Fibroblast of skin of left quadriceps (primary cell): ENCODE measurements around the gene COPG2.
A peak's percentile ranks its signal among the peaks of the same experiment; 100 is the strongest.
"Not testable (repeated sequence)": the region's sequence is repeated elsewhere in the genome, so short reads cannot be mapped to it uniquely, and the experiment has no call there.

Experiments used
- DNase-seq, 2 experiments: peaks; one replicate each; pipeline ENCODE4 v3.0.0-alpha.2; 2013; ENCODE audit warnings: low read depth in 2 of 2

The COPG2 gene

GRCh38 chr7:130650611-130651120 lies 17.9 kb downstream of the COPG2 start:
- DNase-seq = no peak

DNA sequence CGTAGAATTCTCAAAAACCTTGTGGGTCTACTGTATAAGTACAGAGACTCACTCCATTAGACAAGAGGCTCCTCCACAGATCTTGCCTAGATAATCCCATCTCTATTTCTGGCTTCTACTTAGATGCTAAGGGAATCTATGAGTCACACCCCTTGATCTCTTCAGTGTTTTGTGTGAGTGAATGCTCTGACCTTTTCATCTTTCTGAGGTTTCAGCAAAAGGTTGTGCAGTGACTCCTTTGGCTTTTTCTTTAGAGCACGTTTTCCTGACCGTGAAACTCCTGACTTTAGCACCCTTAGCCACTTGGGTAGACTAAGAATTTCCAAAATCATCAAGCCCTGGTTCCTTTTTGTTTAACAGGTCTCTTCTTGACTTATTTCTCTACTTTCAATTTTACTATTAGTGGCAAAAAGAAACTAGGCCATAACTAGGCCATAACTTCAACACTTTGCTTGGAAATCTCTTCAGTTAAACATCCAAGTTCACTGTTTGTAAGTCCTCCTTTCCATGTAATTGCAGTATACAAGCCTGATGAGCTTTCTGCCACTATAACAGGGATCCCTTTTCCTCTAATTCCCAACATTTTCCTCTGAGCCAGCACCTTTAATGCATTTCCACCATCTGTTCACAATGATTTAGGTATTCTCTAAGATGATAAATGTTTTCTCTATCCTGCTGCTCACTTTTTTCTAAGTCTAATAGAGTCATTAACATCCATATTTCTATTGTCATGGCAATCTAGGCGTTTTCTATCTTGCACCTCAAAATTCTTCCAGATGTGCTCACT lies 19.4 kb downstream of the COPG2 start:
- DNase-seq = peak; percentile 16 to 28

GRCh38 chr7:130648580-130648979 lies 20.0 kb downstream of the COPG2 start:
- no peak for DNase-seq

DNA sequence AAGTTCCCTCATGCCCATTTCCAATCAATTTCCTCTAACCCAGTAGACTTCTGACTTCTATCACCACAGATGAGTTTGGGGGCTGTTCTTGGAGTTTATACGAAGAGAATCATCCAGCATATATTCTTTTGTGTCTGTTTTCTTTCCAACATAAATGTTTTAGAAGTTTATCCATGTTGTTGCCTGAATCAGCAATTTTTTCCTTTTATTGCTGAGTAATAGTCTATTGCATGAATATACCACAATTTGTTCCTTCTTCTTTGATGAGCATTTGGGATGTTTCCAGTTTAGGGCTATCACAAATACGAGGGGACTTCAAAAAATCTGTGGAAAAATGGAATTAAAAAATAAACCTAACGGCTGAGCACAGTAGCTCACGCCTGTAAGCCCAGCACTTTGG lies 26.2 kb downstream of the COPG2 start:
- no peak for DNase-seq

- no peak for DNase-seq
Measured at GRCh38 chr7:130641497-130641896, 27.1 kb downstream of the COPG2 start.

GRCh38 chr7:130641040-130641439 lies 27.5 kb downstream of the COPG2 start:
- DNase-seq = no peak

- DNase-seq = no peak
Measured at GRCh38 chr7:130639388-130639787, 29.2 kb downstream of the COPG2 start.

DNA sequence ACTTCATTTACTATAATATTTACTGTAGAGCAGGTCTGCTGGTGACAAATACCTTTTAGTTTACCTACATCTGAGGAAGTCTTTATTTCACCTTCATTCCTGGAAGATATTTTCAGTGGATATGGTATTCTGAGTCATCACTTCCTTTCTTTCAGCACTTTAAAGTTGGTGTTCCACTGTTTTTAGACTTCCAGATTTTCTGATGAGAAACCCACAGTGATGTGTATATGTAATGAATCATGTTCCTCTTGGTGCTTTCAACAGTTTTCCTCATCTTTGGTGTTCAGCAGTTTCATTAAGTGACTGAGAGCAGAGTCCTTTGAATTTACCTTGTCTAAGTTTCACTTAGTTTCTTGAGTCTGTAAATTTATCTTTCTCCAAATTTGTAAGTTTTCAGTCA lies 36.4 kb downstream of the COPG2 start:
- peak; percentile 14 to 15 for DNase-seq

DNA sequence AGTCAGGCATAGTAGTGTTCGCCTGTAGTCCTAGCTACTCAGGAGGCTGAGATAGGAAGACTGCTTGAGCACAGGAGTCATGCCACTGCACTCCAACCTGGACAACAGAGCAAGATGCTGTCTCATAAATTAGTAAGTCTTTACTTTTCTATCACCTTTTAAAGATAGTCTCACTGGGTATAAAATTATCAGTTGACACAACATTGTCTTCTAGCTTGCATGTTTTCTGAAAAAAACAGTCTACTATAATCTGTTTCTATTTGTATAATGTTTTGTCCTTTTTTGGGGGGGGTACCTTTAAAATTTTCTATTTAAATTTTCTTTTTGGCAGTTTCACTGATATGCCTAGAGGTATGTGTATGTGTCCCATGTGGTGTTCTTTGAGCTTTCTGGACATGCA lies 39.6 kb downstream of the COPG2 start:
- DNase-seq = no peak

DNA sequence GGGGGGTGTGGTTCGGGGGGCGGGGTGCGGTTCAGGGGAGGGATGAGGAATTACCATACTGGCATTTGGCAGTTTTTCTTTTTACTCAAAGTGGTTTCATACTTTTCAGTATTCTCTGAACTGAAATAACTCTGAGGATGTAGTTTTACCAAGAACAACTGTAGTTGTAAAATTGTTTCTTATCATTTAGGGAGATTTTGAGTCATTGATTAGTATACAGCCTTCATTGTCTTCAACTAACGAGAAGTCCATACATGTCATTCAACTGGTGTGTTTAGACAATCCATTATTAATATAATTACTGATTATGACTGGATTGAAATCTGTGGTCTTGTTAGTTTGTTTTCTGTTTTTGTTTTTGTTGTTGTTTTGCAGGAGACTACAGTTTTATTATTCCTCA lies 40.8 kb downstream of the COPG2 start:
- no peak for DNase-seq

DNA sequence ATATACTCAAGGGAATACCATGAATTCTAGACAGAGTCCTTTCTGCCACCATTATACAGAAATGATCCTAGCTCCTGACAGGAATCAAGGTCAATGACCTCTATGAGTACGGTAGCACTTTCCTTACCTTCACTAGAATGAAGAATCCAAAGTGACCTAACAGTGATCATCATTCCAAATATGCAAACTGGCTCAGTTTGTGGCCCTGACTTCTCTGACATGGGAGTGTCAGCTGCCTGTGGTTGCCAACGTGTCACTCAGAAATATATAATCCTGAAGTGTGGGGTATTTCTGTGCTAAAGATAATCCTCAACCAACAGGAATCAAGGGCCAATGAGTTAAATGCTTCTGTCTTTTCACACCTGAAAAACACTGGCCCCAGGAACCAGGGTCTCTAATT lies 45.7 kb downstream of the COPG2 start:
- DNase-seq = no peak

DNA sequence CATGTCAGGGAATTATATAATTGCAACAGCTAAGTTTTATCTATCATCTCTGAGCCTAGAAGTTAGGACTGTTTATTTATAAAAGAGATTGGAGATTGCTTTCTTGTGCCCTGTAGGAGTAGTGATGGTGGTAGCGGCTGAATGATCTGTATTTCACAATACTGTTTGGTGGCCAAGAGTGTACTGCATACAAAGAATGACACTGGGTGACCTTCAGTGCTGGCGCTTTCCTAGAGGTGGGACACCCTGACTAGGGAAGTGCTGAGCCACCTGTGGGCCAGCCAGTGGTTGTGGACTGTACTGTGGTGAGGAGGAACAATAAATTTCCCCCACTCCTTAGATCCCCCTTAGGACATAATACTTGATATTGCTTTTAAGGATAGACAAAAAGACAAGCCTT lies 53.0 kb downstream of the COPG2 start:
- no peak for DNase-seq

- no peak for DNase-seq
Measured at GRCh38 chr7:130614449-130614848, 54.1 kb downstream of the COPG2 start.

GRCh38 chr7:130611218-130611617 lies 57.3 kb downstream of the COPG2 start:
- DNase-seq = no peak

DNA sequence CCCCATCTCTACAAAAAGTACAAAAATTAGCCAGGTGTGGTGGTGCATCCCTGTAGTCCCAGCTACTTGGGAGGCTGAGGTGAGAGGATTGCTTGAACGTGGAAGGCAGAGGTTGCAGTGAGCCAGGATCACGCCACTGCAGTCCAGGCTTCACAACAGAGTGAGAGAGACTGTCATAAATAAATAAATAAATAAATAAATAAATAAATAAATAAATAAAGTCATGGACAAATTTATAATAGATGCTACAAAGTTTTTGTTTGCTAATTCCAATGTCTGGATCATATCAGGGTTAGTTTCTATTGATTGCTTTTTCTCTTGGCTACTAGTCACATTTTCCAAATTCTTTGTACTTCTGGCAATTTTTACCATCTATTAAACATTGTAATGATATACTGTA lies 61.5 kb downstream of the COPG2 start:
- DNase-seq = not testable (repeated sequence)

DNA sequence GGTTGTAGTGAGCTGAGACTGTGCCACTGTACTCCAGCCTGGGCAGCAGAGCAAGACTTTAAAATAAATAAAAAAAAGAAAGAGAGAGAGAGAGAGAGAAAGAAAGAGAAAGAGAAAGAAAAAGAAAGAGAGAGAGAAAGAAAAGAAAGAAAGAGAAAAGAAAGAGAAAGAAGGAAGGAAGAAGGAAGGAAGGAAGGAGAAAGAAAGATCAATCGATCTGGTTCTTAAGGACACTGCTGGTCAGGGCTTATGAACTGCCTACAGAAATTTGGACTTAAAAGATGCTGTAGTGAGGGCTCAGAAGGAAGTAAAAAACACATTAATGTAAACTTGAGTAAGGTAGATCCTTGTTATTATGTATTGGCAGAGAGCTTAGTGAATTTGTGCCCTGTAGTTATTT lies 62.4 kb downstream of the COPG2 start:
- DNase-seq = no peak

DNA sequence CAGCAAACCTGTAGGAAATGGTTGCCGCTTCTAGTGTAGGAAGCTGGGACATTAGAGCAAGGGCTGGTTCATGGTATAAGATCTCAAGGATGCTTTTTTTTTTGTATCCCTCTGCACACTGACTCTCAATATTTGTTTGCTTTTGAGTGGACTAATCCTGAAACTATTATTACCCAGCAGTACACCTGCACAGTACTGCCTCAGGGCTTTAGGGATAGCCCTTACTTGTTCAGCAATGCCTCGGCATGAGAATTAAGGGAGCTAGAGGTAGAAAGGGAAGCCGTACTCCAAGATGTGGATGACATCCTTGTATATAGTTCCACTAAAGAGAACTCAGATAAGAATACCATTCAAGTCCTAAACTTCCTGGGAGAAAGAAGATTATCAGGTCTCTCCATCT lies 70.5 kb downstream of the COPG2 start:
- no peak for DNase-seq

GRCh38 chr7:130595986-130596385 lies 72.6 kb downstream of the COPG2 start:
- no peak for DNase-seq

DNA sequence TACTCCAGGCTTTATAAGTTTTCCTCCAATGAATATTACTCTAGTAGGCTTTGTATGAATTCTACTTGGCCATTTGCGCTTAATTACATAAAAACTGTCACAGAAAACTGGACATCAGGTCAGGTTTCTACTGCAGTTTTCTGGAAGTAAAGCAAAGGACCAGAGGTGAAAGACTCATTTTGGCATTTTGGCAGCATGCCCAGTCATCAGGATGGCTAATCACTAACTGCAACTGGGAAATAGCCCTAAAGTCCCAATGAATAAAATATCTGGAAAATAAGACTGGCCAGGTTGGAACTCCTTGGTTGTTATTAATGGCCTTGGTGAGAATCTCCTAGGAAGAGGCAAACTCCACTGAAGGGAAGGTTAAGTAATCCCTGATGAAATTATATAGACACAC lies 75.5 kb downstream of the COPG2 start:
- DNase-seq = no peak

DNA sequence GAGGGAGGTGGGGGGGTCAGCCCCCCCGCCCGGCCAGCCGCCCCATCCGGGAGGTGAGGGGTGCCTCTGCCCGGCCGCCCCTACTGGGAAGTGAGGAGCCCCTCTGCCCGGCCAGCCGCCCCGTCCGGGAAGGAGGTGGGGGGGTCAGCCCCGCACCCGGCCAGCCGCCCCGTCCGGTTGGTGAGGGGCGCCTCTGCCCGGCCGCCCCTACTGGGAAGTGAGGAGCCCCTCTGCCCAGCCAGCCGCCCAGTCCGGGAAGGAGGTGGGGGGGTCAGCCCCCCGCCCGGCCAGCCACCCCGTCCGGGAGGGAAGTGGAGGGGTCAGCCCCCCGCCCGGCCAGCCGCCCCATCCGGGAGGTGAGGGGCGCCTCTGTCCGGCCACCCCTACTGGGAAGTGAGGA lies 77.1 kb downstream of the COPG2 start:
- not testable (repeated sequence) for DNase-seq

GRCh38 chr7:130585932-130586331 lies 82.6 kb downstream of the COPG2 start:
- not testable (repeated sequence) for DNase-seq

DNA sequence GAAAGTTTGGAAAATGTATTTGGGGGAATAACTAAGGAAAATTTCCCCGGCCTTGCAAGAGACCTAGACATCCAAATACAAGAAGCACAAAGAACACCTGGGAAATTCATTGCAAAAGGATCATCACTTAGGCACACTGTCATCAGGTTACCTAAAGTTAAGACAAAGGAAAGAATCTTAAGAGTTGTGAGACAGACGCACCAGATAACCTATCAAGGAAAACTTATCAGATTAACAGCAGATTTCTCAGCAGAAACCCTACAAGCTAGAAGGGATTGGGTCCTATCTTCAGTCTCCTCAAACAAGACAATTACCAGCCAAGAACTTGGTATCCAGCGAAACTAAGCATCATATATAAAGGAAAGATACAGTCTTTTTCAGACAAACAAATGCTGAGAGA lies 93.4 kb downstream of the COPG2 start:
- DNase-seq = not testable (repeated sequence)

DNA sequence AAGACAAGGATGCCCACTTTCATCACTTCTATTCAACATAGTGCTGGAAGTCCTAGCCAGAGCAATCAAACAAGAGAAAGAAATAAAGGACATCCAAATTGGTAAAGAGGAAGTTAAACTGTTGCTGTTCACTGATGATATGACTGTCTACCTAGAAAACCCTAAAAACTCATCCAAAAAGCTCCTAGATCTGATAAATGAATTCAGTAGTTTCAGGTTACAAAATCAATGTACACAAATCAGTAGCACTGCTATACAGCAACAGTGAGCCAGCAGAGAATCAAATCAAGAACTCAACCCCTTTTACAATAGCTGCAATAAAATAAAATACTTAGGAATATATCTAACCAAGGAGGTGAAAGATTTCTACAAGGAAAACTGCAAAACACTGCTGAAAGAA lies 98.4 kb downstream of the COPG2 start:
- not testable (repeated sequence) for DNase-seq

- DNase-seq = no peak
Measured at GRCh38 chr7:130566898-130567280, 101.7 kb downstream of the COPG2 start.
